CD14-positive monocyte (primary cell): ENCODE results near the gene URB1. TPM values are rescaled to one million over a fixed set of nuclear protein-coding genes. Genes with fewer than 3 reads are reported as not detected.

Experiments
- DNase-seq, 3 donors: peaks; one replicate each; pipeline ENCODE4 v3.0.0-alpha.2; 2011 to 2022
- H2AFZ ChIP-seq: 2 replicates; pipeline ENCODE4 v1.6.0; 2012; ENCODE audit warnings: mild to moderate bottlenecking, low read depth, low read length, inconsistent platforms; ENCODE audit not compliant: insufficient read depth, poor library complexity, severe bottlenecking
- H3K27ac ChIP-seq, 2 donors: 1 replicate in 1 of 2; 2 replicates in 1 of 2; pipeline ENCODE4 v1.5.1; 2012 to 2013; ENCODE audit warnings: low read length in 2 of 2, control low read depth in 1 of 2, inconsistent platforms in 1 of 2, low read depth in 1 of 2, mild to moderate bottlenecking in 1 of 2
- H3K27me3 ChIP-seq, 2 donors: one replicate each; pipeline versions ENCODE4 v1.6.0 to v1.6.1; 2011 to 2013; ENCODE audit warnings: low read length in 2 of 2; ENCODE audit not compliant: control insufficient read depth in 2 of 2, insufficient read depth in 2 of 2
- H3K36me3 ChIP-seq, 2 donors: replicated peaks in 1 of 2; 1 replicate in 1 of 2; 2 replicates in 1 of 2; pipeline versions ENCODE4 v1.5.1 to v1.6.1; 2012 to 2013; ENCODE audit warnings: low read length in 2 of 2, control low read depth in 1 of 2, inconsistent platforms in 1 of 2, mild to moderate bottlenecking in 1 of 2; ENCODE audit not compliant: insufficient read depth in 2 of 2, control insufficient read depth in 1 of 2
- H3K4me1 ChIP-seq, 2 donors: 1 replicate in 1 of 2; 2 replicates in 1 of 2; pipeline versions ENCODE4 v1.5.1 to v1.6.1; 2012 to 2013; ENCODE audit warnings: low read length in 2 of 2, control low read depth in 1 of 2, inconsistent platforms in 1 of 2, mild to moderate bottlenecking in 1 of 2, moderate library complexity in 1 of 2; ENCODE audit not compliant: insufficient read depth in 2 of 2, control insufficient read depth in 1 of 2
- H3K4me2 ChIP-seq: replicated peaks from 2 replicates; pipeline ENCODE3; 2012; ENCODE audit warnings: low read length, moderate library complexity, mild to moderate bottlenecking; ENCODE audit not compliant: poor library complexity, severe bottlenecking; ENCODE audit errors: extremely low read depth
- H3K4me3 ChIP-seq, 3 experiments: fragments of 200-600 bp in 1 of 3; sonication (generic) in 1 of 3; replicated peaks in 1 of 3; 1 replicate in 2 of 3; 2 replicates in 1 of 3; pipeline ENCODE4 v1.5.1; 2011 to 2013; ENCODE audit warnings: low read length in 3 of 3, mild to moderate bottlenecking in 3 of 3, control low read depth in 2 of 3, low read depth in 2 of 3, inconsistent platforms in 1 of 3, moderate library complexity in 1 of 3
- H3K79me2 ChIP-seq: 2 replicates; pipeline ENCODE4 v1.6.0; 2012; ENCODE audit warnings: mild to moderate bottlenecking, control low read depth, inconsistent platforms, low read length, moderate library complexity; ENCODE audit not compliant: insufficient read depth
- H3K9ac ChIP-seq: 2 replicates; pipeline ENCODE4 v1.6.0; 2017; ENCODE audit warnings: low read length, mild to moderate bottlenecking; ENCODE audit not compliant: insufficient read depth, poor library complexity, severe bottlenecking
- H3K9me3 ChIP-seq, 2 donors: replicated peaks in 1 of 2; 1 replicate in 1 of 2; 2 replicates in 1 of 2; pipeline versions ENCODE4 v1.5.1 to v1.6.1; 2012 to 2013; ENCODE audit warnings: low read length in 2 of 2, control low read depth in 1 of 2; ENCODE audit not compliant: control insufficient read depth in 1 of 2, insufficient read depth in 1 of 2
- H4K20me1 ChIP-seq: 2 replicates; pipeline ENCODE4 v1.6.0; 2012; ENCODE audit warnings: mild to moderate bottlenecking, low read length, control low read depth, moderate library complexity; ENCODE audit not compliant: insufficient read depth
- H3K27ac Mint-ChIP-seq, 7 donors: one replicate each; pipeline ENCODE4 v1.8.0; 2020; ENCODE audit warnings: mild to moderate bottlenecking in 7 of 7, mixed read lengths in 7 of 7, moderate library complexity in 6 of 7, inconsistent platforms in 2 of 7
- H3K27me3 Mint-ChIP-seq, 3 donors: one replicate each; pipeline ENCODE4 v1.8.0; 2021 to 2022; ENCODE audit warnings: low read depth in 3 of 3, mild to moderate bottlenecking in 3 of 3, mixed read lengths in 3 of 3, moderate library complexity in 3 of 3, inconsistent platforms in 1 of 3
- H3K36me3 Mint-ChIP-seq, 2 donors: one replicate each; pipeline ENCODE4 v1.8.0; 2020; ENCODE audit warnings: mixed read lengths in 2 of 2, inconsistent platforms in 1 of 2, mild to moderate bottlenecking in 1 of 2
- H3K4me1 Mint-ChIP-seq: one replicate; pipeline ENCODE4 v1.8.0; 2020; ENCODE audit warnings: mild to moderate bottlenecking, mixed read lengths
- H3K4me3 Mint-ChIP-seq, 2 donors: one replicate each; pipeline ENCODE4 v1.8.0; 2020; ENCODE audit warnings: mild to moderate bottlenecking in 2 of 2, mixed read lengths in 2 of 2, moderate library complexity in 1 of 2
- H3K9me3 Mint-ChIP-seq, 7 donors: one replicate each; pipeline ENCODE4 v1.8.0; 2020 to 2022; ENCODE audit warnings: mixed read lengths in 7 of 7, mild to moderate bottlenecking in 6 of 7, moderate library complexity in 6 of 7, inconsistent platforms in 2 of 7
- CTCF ChIP-seq: fragments of 200-600 bp; IDR thresholded peaks from one replicate; pipeline ENCODE4 v1.8.0; 2022; ENCODE audit warnings: antibody characterized with exemption, mild to moderate bottlenecking
- WGBS: methylation state at CpG from one replicate; pipeline ENCODE4 v1.1.5; 2013; ENCODE audit warnings: missing lambda C conversion rate; ENCODE audit not compliant: insufficient coverage; 5-methylcytosine and 5-hydroxymethylcytosine counted together
- intact Hi-C, 2 donors: fragments of 100-400 bp; cut with micrococcal nuclease; formaldehyde crosslinking; loops; one replicate each; pipeline versions ENCODE4 v1.15.0 to v1.15.1; 2023
- polyA plus RNA-seq, 3 donors: library from polyadenylated mRNA; depleted of rRNA in 1 of 3; unstranded in 2 of 3; stranded (reverse) in 1 of 3; fragments of 300-500 nt in 2 of 3; fragments of >200 nt in 1 of 3; fragmentation: Illumina TruSeq in 2 of 3; gene quantifications; 1 replicate in 2 of 3; 2 replicates in 1 of 3; pipeline ENCODE4 v1.2.3, GENCODE V29; 2012 to 2021

Gene URB1
- polyA plus RNA-seq, 3 donors = 0.25 to 2.4 (median 0.47) TPM

- peak overlapping the region; percentile 85 to 95 (median 94) for H3K27ac Mint-ChIP-seq
- Histone ChIP-seq H3K4me1 (peaks cover 16 to 21% of the 10 kb centered on the region in 2 donors), H3K9me3 (peaks cover 0 to 8% of the 10 kb centered on the region in 2 donors), H3K79me2 (peaks cover 20% of the 10 kb centered on the region), H3K9ac (peak overlapping the region; percentile 68), H3K4me2 (peak overlapping the region; percentile 94), H4K20me1 (no peaks in the 10 kb centered on the region), H3K36me3 (peaks cover 0 to 3% of the 10 kb centered on the region in 2 donors), H3K27ac (peak overlapping the region; percentile 29 to 85), H2AFZ (peak overlapping the region; percentile 99), H3K27me3 (no peaks in the 10 kb centered on the region), H3K4me3 (peak overlapping the region; percentile 74 to 94 (median 82))
- H3K9me3 Mint-ChIP-seq = peaks cover 0 to 12% (median 7%) of the 10 kb centered on the region in 7 donors
- peaks cover 8 to 9% of the 10 kb centered on the region in 2 donors for H3K36me3 Mint-ChIP-seq
- TF ChIP-seq CTCF = no peak
- 6% methylated on average over 2 of the region's 10 CpGs for WGBS
- no peak for DNase-seq
- H3K4me3 Mint-ChIP-seq = peak overlapping the region; percentile 98 to 99
- peaks cover 23% of the 10 kb centered on the region for H3K4me1 Mint-ChIP-seq
- intact Hi-C loops = loop anchor here (5.0 to 10.0 kb wide), 4 partner anchors 93 to 1365 kb away; partner anchors contain the start of genes URB1 (in 2 of the 2), CRYZL1 (in 1 of the 2) and ITSN1 (in 1 of the 2)
- H3K27me3 Mint-ChIP-seq = peaks cover 0 to 1% (median 0%) of the 10 kb centered on the region in 3 donors
Observed at GRCh38 chr21:32279377-32279680, 113.5 kb downstream of the URB1 start.

GRCh38 chr21:32278518-32279376, 114.1 kb downstream of the URB1 start, which contains the start of gene MIS18A:
Gene MIS18A (minus strand): TSS chr21:32279049. CDS start chr21:32279014, 35 bp downstream.
- Histone ChIP-seq H3K9ac (peak within 1 kb of the TSS; percentile 68), H3K4me3 (peak within 1 kb of the TSS; percentile 74 to 94 (median 82)), H4K20me1 (no peaks in the 10 kb centered on the region), H3K27ac (peak within 1 kb of the TSS; percentile 29 to 85), H3K4me1 (peaks cover 16 to 21% of the 10 kb centered on the region in 2 donors), H3K36me3 (peaks cover 1 to 6% of the 10 kb centered on the region in 2 donors), H3K79me2 (peaks cover 20% of the 10 kb centered on the region), H2AFZ (peak within 1 kb of the TSS; percentile 99), H3K27me3 (no peaks in the 10 kb centered on the region), H3K4me2 (peak within 1 kb of the TSS; percentile 94), H3K9me3 (peaks cover 0 to 5% of the 10 kb centered on the region in 2 donors)
- intact Hi-C loops = loop anchor here (5.0 to 10.0 kb wide), 4 partner anchors 94 to 1366 kb away; partner anchors contain the start of genes URB1 (in 2 of the 2), CRYZL1 (in 1 of the 2) and ITSN1 (in 1 of the 2)
- peak; percentile 94 to 99 (median 98) for DNase-seq
- Mint-ChIP-seq H3K4me3 (peak within 1 kb of the TSS; percentile 98 to 99), H3K27me3 (peaks cover 0 to 1% (median 0%) of the 10 kb centered on the region in 3 donors), H3K36me3 (peaks cover 11 to 12% of the 10 kb centered on the region in 2 donors), H3K27ac (peak within 1 kb of the TSS; percentile 85 to 95 (median 94)), H3K9me3 (peaks cover 0 to 12% (median 7%) of the 10 kb centered on the region in 7 donors), H3K4me1 (peaks cover 23% of the 10 kb centered on the region)
- WGBS = under 1% methylated on average over 69 of the region's 69 CpGs
- TF ChIP-seq CTCF = no peak
